22Rv1 (cell line): ENCODE measurements around the gene RHOB.
"Not testable (repeated sequence)": the region's sequence is repeated elsewhere in the genome, so short reads cannot be mapped to it uniquely, and the experiment has no call there.

Source experiments
- H3K27ac ChIP-seq: fragments of 450-650 bp; 2 replicates; pipeline ENCODE4 v1.5.1; 2017
- ZFX ChIP-seq: fragments of 450-650 bp; IDR thresholded peaks from 2 replicates; pipeline ENCODE4 v1.6.1; 2017; ENCODE audit warnings: antibody characterized with exemption, borderline replicate concordance
- TF ChIP-seq, protein P1 (sequence below): fragments of 450-650 bp; IDR thresholded peaks from 2 replicates; pipeline ENCODE4 v1.5.1; 2017; ENCODE audit warnings: mild to moderate bottlenecking

The RHOB gene

GRCh38 chr2:20456116-20456571, 9.3 kb downstream of the RHOB start:
- H3K27ac ChIP-seq: no peak overlapping the region
- TF ChIP-seq ZFX: no peak
- TF ChIP-seq, protein P1, sequence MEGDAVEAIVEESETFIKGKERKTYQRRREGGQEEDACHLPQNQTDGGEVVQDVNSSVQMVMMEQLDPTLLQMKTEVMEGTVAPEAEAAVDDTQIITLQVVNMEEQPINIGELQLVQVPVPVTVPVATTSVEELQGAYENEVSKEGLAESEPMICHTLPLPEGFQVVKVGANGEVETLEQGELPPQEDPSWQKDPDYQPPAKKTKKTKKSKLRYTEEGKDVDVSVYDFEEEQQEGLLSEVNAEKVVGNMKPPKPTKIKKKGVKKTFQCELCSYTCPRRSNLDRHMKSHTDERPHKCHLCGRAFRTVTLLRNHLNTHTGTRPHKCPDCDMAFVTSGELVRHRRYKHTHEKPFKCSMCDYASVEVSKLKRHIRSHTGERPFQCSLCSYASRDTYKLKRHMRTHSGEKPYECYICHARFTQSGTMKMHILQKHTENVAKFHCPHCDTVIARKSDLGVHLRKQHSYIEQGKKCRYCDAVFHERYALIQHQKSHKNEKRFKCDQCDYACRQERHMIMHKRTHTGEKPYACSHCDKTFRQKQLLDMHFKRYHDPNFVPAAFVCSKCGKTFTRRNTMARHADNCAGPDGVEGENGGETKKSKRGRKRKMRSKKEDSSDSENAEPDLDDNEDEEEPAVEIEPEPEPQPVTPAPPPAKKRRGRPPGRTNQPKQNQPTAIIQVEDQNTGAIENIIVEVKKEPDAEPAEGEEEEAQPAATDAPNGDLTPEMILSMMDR: no peak

DNA sequence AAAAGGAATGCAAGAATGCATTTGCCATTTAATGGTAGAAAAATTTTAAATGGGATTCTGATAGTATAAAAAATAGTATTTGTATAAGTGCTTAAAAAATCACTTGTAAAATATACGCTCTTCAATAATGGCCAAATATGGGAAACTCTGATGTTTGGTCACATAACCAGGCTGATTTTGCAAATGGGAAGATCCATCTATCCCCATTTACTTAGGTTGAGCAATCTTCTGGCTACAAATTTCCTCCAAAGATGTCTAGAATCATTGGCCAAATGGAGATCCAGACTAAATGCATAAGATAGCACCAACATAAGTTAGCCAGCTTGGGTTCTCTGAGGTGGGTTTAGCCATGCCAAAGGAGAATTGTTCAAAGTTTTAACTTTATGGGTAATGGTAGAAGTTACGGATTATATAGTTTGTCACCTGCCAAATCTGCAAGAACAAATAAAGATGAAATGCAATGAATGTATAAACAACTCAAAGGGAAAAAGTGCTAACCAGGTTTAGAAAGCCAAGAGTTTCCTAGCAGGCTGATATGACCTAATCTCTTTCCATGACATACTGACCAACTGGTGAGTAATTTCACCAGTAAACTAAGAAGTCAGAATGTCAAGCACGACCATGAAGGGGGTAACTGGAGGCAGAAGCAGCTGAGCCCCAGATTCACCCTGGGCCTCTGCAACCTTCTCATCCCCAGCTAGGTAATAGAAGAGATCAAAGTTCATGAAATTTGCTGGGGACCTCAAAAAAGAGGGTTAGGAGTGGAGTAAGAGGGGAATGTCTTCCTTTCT, 10.0 kb downstream of the RHOB start:
- no peak overlapping the region for H3K27ac ChIP-seq
- TF ChIP-seq, protein P1: no peak
- TF ChIP-seq ZFX: no peak

DNA sequence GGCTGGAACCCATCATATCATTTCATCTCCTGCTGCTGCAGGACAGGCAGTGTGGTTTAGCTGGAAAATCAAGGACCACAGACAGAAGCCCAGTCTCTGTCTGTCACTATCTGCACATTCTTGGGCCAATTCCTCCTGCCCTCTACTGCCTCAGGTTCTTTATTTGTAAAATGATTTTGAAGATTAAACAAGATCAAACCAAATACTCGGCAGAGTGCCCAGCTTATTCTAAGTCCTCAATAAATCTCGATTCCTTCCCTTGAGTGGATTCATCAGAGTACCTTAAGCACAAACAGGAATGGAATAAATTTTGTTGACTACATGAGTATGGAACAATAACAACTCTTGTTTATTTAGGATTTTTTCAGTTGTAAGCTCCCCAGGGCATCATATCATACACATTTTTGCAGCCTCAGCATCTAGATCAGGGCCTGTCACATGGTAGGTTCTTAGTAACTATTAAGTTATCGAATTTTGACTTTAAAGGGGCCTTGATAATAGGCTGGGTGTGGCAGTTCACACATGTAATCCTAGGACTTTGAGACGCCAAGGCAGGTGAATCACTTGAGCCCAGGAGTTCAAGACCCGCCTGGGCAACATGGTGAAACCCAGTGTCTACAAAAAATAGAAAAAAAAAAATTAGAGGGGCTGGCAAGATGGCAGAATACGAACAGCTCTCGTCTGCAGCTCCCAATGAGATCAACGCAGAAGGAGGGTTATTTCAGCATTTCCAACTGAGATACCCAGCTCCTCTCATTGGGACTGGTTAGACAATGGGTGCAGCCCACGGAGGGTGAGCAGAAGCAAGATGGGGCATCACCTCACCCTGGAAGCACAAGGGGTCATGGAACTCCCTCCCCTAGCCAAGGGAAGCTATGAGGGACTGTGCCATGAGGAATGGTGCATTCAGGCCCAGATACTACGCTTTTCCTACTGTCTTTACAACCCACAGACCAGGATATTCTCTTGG, 11.1 kb downstream of the RHOB start:
- TF ChIP-seq, protein P1: no peak
- no peak for TF ChIP-seq ZFX
- H3K27ac ChIP-seq: 0 out of 2 replicates have a peak overlapping the region, but pooled peaks have one; percentile 12

DNA sequence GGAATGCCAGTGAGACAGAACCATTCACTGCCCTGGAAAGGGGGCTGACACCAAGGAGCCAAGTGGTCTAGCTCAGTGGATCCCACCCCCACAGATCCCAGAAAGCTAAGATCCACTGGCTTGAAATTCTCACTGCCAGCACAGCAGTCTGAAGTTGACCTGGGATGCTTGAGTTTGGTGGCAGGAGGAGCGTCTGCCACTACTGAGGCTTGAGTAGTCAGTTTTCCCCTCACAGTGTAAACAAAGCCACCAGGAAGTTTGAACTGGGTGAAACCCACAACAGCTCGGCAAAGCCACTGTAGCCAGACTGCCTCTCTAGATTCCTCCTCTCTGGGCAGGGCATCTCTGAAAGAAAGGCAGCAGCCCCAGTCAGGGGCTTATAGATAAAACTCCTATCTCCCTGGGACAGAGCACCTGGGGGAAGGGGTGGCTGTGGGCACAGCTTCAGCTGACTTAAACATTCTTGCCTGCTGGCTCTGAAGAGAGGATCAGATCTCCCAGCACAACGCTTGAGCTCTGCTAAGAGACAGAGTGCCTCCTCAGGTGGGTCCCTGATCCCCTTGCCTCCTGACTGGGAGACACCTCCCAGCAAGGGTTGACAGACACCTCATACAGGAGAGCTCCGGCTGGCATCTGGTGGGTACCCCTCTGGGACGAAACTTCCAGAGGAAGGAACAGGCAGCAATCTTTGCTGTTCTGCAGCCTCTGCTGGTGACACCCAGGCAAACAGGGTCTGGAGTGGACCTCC, 12.0 kb downstream of the RHOB start:
- not testable (repeated sequence) for H3K27ac ChIP-seq

- peak overlapping the region; percentile 91 for H3K27ac ChIP-seq
- TF ChIP-seq ZFX: no peak
- TF ChIP-seq, protein P1: no peak
Measured at GRCh38 chr2:20465716-20466394, 19.0 kb downstream of the RHOB start.

- TF ChIP-seq, protein P1: no peak
- no peak for TF ChIP-seq ZFX
- peak overlapping the region; percentile 91 for H3K27ac ChIP-seq
Measured at GRCh38 chr2:20467789-20468548, 21.1 kb downstream of the RHOB start.
